Posterior cingulate gyrus (tissue), 11 donors: ENCODE results near the gene TNRC6C.
"Not testable (repeated sequence)": the region's sequence is repeated elsewhere in the genome, so short reads cannot be mapped to it uniquely, and the experiment has no call there.

Experiments used
- DNase-seq, 10 donors: peaks; one replicate each; pipeline versions ENCODE4 v3.0.0 to v3.0.0-alpha.2; 2020 to 2021; ENCODE audit warnings: mixed read lengths in 3 of 10
- intact Hi-C: fragments of 100-400 bp; cut with DNase I; formaldehyde crosslinking; loops from one replicate; pipeline ENCODE4 v1.15.1; 2023

The TNRC6C gene

GRCh38 chr17:78131172-78132083 is 172.9 kb downstream of the TNRC6C start:
- intact Hi-C loops, result loop anchor here (10.0 kb wide), 1 partner anchor 293 kb away; no protein-coding TSS in a partner anchor
- peak in 7 of 10 donors; percentile 49 to 94 (median 64) for DNase-seq

GRCh38 chr17:78132084-78132676 is 173.7 kb downstream of the TNRC6C start:
- intact Hi-C loops, result loop anchor here (10.0 kb wide), 1 partner anchor 293 kb away; no protein-coding TSS in a partner anchor
- DNase-seq, result peak in 1 of 10 donors; percentile 81

- intact Hi-C loops, result loop anchor here (10.0 kb wide), 1 partner anchor 292 kb away; no protein-coding TSS in a partner anchor
- peak in 1 of 10 donors; percentile 81 for DNase-seq
Measured at GRCh38 chr17:78132767-78133178, 174.3 kb downstream of the TNRC6C start.

- intact Hi-C loops, result loop anchor here (10.0 kb wide), 1 partner anchor 291 kb away; no protein-coding TSS in a partner anchor
- DNase-seq, result no peak
Measured at GRCh38 chr17:78133179-78133951, 174.9 kb downstream of the TNRC6C start.

- intact Hi-C loops, result loop anchor here (10.0 kb wide), 1 partner anchor 291 kb away; no protein-coding TSS in a partner anchor
- peak in 3 of 10 donors; percentile 42 to 93 (median 60) for DNase-seq
Measured at GRCh38 chr17:78133971-78134898, 175.7 kb downstream of the TNRC6C start.

- intact Hi-C loops, result loop anchor here (10.0 kb wide), 1 partner anchor 290 kb away; no protein-coding TSS in a partner anchor
- DNase-seq, result no peak
Measured at GRCh38 chr17:78134899-78135385, 176.4 kb downstream of the TNRC6C start.

DNA sequence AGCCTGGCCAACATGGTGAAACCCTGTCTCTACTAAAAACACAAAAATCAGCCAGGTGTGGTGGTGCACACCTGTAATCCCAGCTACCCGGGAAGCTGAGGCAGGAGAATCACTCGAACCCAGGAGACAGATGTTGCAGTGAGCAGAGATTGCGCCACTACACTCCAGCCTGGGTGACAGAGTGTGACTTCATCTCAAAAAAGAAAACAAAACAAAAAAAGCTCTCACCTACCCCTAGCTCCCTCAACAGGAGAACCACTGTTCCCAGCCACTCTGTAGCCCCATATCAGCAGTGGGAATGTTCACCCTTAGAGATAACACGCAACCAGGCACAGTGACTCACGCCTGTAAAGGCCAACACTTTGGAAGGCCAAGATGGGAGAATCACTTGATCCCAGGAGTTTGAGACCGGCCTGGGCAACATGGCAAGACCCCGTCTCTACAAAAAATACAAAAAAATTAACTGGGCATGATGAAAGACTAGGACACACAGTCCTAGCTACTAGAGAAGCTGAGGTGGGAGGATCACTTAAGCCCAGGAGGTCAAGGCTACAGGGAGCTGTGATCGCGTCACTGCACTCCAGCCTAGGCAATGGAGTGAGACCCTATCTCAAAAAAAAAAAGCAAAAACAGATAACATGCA is 177.5 kb downstream of the TNRC6C start:
- intact Hi-C loops, result loop anchor here (10.0 kb wide), 1 partner anchor 289 kb away; no protein-coding TSS in a partner anchor
- no peak for DNase-seq

- DNase-seq, result peak in 2 of 10 donors; percentile 71 to 82
- intact Hi-C loops, result loop anchor here (10.0 kb wide), 1 partner anchor 287 kb away; no protein-coding TSS in a partner anchor
Measured at GRCh38 chr17:78137392-78138203, 179.1 kb downstream of the TNRC6C start.

DNA sequence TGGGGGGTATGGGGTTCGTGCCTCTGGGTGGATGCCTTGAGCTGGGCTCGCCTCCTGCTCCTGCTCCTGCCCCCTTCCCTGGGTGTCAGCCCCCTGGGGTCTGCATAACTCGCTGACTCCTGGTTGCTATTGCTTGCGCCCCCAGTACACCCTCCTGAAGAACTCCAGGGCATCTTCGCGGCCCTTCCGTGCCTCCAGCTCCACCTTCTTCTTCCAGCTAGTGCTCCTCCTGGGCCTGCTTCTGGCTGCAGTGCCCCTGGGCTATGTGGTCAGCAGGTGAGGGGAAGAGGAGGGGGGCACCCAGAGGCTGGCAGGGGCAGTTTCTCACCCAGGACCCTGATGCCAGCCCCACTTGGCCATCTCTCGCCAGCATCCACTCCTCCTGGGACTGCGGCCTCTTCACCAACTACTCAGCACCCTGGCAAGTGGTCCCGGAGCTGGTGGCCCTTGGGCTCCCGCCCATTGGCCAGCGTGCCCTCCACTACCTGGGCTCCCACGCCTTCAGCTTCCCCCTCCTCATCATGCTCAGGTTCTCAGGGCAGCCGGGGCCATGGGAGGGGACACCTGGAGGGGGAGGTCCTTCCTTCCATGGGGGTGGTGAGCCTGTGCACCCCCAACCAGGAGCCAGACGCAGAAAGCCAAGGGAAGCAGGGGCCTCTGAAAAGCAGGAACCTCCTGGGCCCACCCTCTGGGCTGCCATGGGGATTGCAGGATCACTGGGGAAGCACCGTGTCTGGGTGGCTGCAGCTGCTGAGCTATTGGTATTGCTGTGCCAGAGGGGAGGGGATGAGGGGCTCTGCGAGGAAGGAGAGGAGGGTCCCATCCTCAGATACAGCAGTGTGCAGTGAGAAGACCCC is 179.9 kb downstream of the TNRC6C start:
- intact Hi-C loops, result loop anchor here (10.0 kb wide), 1 partner anchor 286 kb away; no protein-coding TSS in a partner anchor

DNA sequence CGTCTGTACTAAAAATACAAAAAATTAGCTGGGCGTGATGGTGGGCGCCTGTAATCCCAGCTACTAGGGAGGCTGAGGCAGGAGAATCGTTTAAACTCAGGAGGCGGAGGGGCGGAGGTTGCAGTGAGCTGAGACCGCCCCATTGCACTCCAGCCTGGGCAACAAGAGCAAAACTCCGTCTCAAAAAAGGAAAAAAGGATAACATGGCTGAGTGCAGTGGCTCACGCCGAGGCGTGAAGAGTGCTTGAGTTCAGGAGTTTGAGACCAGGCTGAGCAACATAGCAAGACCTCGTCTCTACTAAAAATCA is 181.3 kb downstream of the TNRC6C start:
- DNase-seq, result not testable (repeated sequence)
- intact Hi-C loops, result loop anchor here (10.0 kb wide), 1 partner anchor 285 kb away; no protein-coding TSS in a partner anchor

More for the DNA sequence above, 179.9 kb downstream of the TNRC6C start:
- DNase-seq, result peak in 1 of 10 donors; percentile 81

- intact Hi-C loops, result no loop called here
- DNase-seq, result peak in 5 of 10 donors; percentile 22 to 93 (median 50)
Measured at GRCh38 chr17:78140169-78141051, 181.9 kb downstream of the TNRC6C start.

DNA sequence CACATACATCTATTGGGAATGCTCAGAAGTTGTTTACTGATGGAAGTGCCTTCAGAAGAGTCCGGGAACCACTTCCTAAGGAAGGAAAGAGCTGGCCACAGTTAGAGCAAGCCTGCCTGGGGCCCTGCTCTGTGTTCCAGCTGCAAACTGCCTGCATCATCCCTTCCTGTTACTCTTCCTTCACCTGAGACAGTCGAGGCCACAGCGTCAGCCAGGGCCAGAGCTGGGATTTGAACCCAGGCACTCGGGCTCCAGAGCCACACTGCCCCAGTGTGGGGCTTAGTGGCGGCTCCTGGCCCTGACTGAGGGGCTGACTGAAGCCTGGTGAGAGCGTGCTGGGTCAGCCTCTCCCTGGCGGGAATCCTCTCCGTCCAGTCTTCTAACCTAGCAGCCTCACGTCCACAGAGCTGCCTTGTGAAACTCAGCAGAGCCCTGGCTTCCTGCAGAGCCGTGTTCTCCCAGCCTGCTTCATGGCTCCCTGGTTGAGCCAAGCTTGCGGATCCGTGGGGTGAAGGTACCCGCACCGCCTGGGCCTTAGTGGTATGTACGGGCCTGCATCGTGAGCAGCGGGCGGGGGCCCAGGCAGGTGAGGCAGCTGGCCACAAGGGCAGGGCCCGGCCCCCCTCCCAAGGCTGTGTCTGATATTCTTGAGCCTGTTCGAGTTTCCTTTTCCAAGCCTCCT is 183.1 kb downstream of the TNRC6C start:
- peak in 1 of 10 donors; percentile 75 for DNase-seq
- intact Hi-C loops, result no loop called here

- intact Hi-C loops, result no loop called here
- no peak for DNase-seq
Measured at GRCh38 chr17:78142119-78142861, 183.8 kb downstream of the TNRC6C start.
